HepG2 (cell line): Measurements from ENCODE around the gene AKAP12. TPM values are rescaled to one million over a fixed set of nuclear protein-coding genes. Genes with fewer than 3 reads are reported as not detected.

Experiments used
- ARID5B ChIP-seq: IDR thresholded peaks from 2 replicates; pipeline ENCODE4 v1.4.0; 2020; ENCODE audit warnings: mild to moderate bottlenecking, missing genetic modification reagents
- DBP ChIP-seq: sonication (generic); formaldehyde crosslinking; IDR thresholded peaks from 2 replicates; pipeline ENCODE4 v1.4.0; 2020; ENCODE audit warnings: missing genetic modification reagents; ENCODE audit errors: not compliant biosample characterization
- FOXK1 ChIP-seq: sonication (generic); formaldehyde crosslinking; IDR thresholded peaks from 2 replicates; pipeline ENCODE4 v1.4.0; 2020; ENCODE audit warnings: low read depth, missing genetic modification reagents, borderline replicate concordance
- NCOA2 ChIP-seq: sonication (generic); formaldehyde crosslinking; IDR thresholded peaks from 2 replicates; pipeline ENCODE4 v1.8.0; 2022; ENCODE audit warnings: inconsistent platforms
- NR2F6 ChIP-seq, 2 experiments: IDR thresholded peaks; 2 replicates each; pipeline ENCODE4 v1.6.1; 2016; ENCODE audit warnings: antibody characterized with exemption in 1 of 2, mild to moderate bottlenecking in 1 of 2
- NR3C1 ChIP-seq: sonication (generic); formaldehyde crosslinking; IDR thresholded peaks from 2 replicates; pipeline ENCODE4 v1.4.0; 2020; ENCODE audit warnings: missing genetic modification reagents
- PATZ1 ChIP-seq: sonication (generic); formaldehyde crosslinking; IDR thresholded peaks from 2 replicates; pipeline ENCODE4 v1.4.0; 2020; ENCODE audit warnings: missing genetic modification reagents
- PRMT3 ChIP-seq: sonication (generic); formaldehyde crosslinking; IDR thresholded peaks from 2 replicates; pipeline ENCODE4 v1.8.1; 2022; ENCODE audit warnings: low read depth, mild to moderate bottlenecking, moderate library complexity, missing genetic modification reagents, borderline replicate concordance
- REL ChIP-seq: sonication (generic); formaldehyde crosslinking; conservative IDR thresholded peaks from 2 replicates; pipeline ENCODE4 v1.8.0; 2022; ENCODE audit warnings: mild to moderate bottlenecking, missing genetic modification reagents, moderate library complexity
- SP2 ChIP-seq: sonication (generic); formaldehyde crosslinking; IDR thresholded peaks from 2 replicates; pipeline ENCODE4 v1.5.1; 2020; ENCODE audit warnings: mild to moderate bottlenecking, missing genetic modification reagents
- YEATS4 ChIP-seq: sonication (generic); formaldehyde crosslinking; IDR thresholded peaks from 2 replicates; pipeline ENCODE4 v1.4.0; 2020; ENCODE audit warnings: missing genetic modification reagents, borderline replicate concordance
- ZBTB43 ChIP-seq: sonication (generic); formaldehyde crosslinking; conservative IDR thresholded peaks from 2 replicates; pipeline ENCODE4 v1.4.0; 2020; ENCODE audit warnings: missing genetic modification reagents
- ZFY ChIP-seq: sonication (generic); formaldehyde crosslinking; IDR thresholded peaks from 2 replicates; pipeline ENCODE4 v1.4.0; 2020; ENCODE audit warnings: missing genetic modification reagents
- ZFYVE20 ChIP-seq: sonication (generic); formaldehyde crosslinking; IDR thresholded peaks from 2 replicates; pipeline ENCODE4 v1.8.0; 2023; ENCODE audit warnings: low read depth, mild to moderate bottlenecking, moderate library complexity, missing genetic modification reagents, borderline replicate concordance
- ZKSCAN1 ChIP-seq: fragments of 150-350 bp; IDR thresholded peaks from 2 replicates; pipeline ENCODE4 v1.6.1; 2014; ENCODE audit warnings: low read length
- ZNF30 ChIP-seq: sonication (generic); formaldehyde crosslinking; IDR thresholded peaks from 2 replicates; pipeline ENCODE4 v1.5.0; 2020; ENCODE audit warnings: mild to moderate bottlenecking, missing genetic modification reagents
- ZNF547 ChIP-seq: sonication (generic); formaldehyde crosslinking; IDR thresholded peaks from 2 replicates; pipeline ENCODE4 v1.5.1; 2020; ENCODE audit warnings: mild to moderate bottlenecking, missing genetic modification reagents
- ZNF563 ChIP-seq: sonication (generic); formaldehyde crosslinking; IDR thresholded peaks from 2 replicates; pipeline ENCODE4 v1.8.0; 2022; ENCODE audit warnings: mild to moderate bottlenecking, moderate library complexity, missing genetic modification reagents
- ZNF607 ChIP-seq: sonication (generic); formaldehyde crosslinking; IDR thresholded peaks from 2 replicates; pipeline ENCODE4 v1.5.1; 2020; ENCODE audit warnings: missing genetic modification reagents, mild to moderate bottlenecking, borderline replicate concordance
- ZNF747 ChIP-seq: sonication (generic); formaldehyde crosslinking; IDR thresholded peaks from 2 replicates; pipeline ENCODE4 v1.8.1; 2023; ENCODE audit warnings: missing genetic modification reagents, mild to moderate bottlenecking, borderline replicate concordance
- polyA plus RNA-seq, 8 experiments: library from polyadenylated mRNA; depleted of rRNA in 3 of 8; stranded (reverse) in 7 of 8; unstranded in 1 of 8; fragments of >200 nt; fragmentation: Illumina TruSeq in 4 of 8; extraction: Trizol in 4 of 8; gene quantifications; 2 replicates each; pipeline versions ENCODE4 v1.2.1 to v1.2.3, GENCODE V29; 2011 to 2016; ENCODE audit warnings: low read depth in 4 of 8, missing spikeins in 1 of 8, mixed read lengths in 1 of 8; ENCODE audit not compliant: insufficient read depth in 1 of 8
- total RNA-seq, 5 experiments: library from RNA; depleted of rRNA; stranded (reverse); fragments of >200 nt; fragmentation: Illumina TruSeq; extraction: Trizol; gene quantifications; 2 replicates each; pipeline ENCODE4 v1.2.3, GENCODE V29; 2016; ENCODE audit warnings: low read depth in 1 of 5

The AKAP12 gene
- total and polyA plus RNA-seq, 2 of the 13 experiments (the other 11 are each of a cell fraction or from before 2014, with no cell fraction given): 10.6 to 19.0 TPM

DNA sequence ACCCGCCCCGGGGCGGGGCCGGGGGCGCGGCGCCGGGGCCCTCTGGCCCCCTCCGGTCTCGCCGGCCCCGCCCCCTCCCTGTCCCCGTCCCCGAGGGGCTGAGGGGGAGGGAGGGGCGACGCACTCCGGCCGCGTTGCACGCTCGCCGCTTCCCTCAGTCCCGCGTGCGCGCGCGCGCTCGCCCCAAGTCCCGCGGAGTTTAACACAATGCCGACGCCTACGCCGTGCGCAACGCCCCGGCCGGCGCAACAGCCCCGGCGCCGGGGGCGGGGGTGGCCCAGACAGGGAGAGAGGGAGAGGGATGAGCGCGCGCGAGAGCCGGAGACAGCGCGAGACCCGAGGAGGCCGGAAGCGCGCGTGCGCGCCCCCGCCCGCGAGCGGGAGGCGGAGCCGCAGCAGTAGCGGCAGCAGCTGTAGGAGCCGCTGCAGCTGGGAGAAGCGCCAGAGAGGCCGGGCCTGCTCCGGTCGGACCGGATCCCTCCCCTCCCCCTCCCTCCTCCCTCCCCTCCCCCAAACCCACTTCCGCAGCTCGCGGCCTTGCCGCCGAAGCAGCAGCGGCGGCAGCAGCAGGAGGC lies 150.6 kb downstream of the AKAP12 start (continued):
- peak; percentile 19 for TF ChIP-seq ARID5B (CRISPR knock-in tag)
- peak; percentile 87; the same call in 1 of the 2 replicates for TF ChIP-seq ZNF607 (CRISPR knock-in tag)
- TF ChIP-seq REL (CRISPR knock-in tag): 0 out of 2 replicates have a peak, but pooled peaks have one; percentile 55
- TF ChIP-seq FOXK1 (CRISPR knock-in tag): peak; percentile 64
- TF ChIP-seq DBP: no peak
- peak; percentile 83; the same call in 1 of the 2 replicates for TF ChIP-seq ZNF563
- TF ChIP-seq ZBTB43 (CRISPR knock-in tag): peak; percentile 74
- TF ChIP-seq NCOA2 (CRISPR knock-in tag): peak; percentile 35; the same call in 1 of the 2 replicates
- no peak for TF ChIP-seq PRMT3 (CRISPR knock-in tag)
- no peak for TF ChIP-seq ZFYVE20 (CRISPR knock-in tag)
- no peak for TF ChIP-seq NR2F6 (IDR thresholded peaks at IDR 0.05)
- TF ChIP-seq NR2F6 (CRISPR knock-in tag; IDR thresholded peaks at IDR 0.05): peak; percentile 37; the same call in 1 of the 2 replicates
- peak; percentile 90 for TF ChIP-seq YEATS4 (CRISPR knock-in tag)
- TF ChIP-seq SP2 (CRISPR knock-in tag): 0 out of 2 replicates have a peak, but pooled peaks have one; percentile 38
- no peak for TF ChIP-seq ZNF30
- peak; percentile 12; the same call in 1 of the 2 replicates for TF ChIP-seq ZKSCAN1
- no peak for TF ChIP-seq NR3C1 (CRISPR knock-in tag)
- no peak for TF ChIP-seq ZNF747 (CRISPR knock-in tag)
- TF ChIP-seq PATZ1 (CRISPR knock-in tag): peak; percentile 91
- TF ChIP-seq ZNF547: 0 out of 2 replicates have a peak, but pooled peaks have one; percentile 78
- peak; percentile 69 for TF ChIP-seq ZFY
